ENCODE data around the gene SPX.

SPX gene

GRCh38 chr12:21580748-21581516 is 54.8 kb downstream of the SPX start:
- DNase-seq (no peak), ATAC-seq (no peak)

Data from stimulated activated naive CD8-positive, alpha-beta T cell treated with anti-CD3 and anti-CD28 coated beads, Interleukin-15, Interleukin-2, amounts not matched to agents 100 U/mL and 50 U/mL, for 24 hours (primary cell).